Trophoblast cell (in vitro differentiated cells and primary cell): ENCODE measurements around the gene JOSD2.
A peak's percentile ranks its signal among the peaks of the same experiment; 100 is the strongest.

Experiments
- DNase-seq, 2 donors: peaks; one replicate each; pipeline ENCODE4 v3.0.0-alpha.2; 2016
- H2AFZ ChIP-seq: 2 replicates; pipeline ENCODE4 v1.6.1; 2013; ENCODE audit warnings: low read length, moderate library complexity, mild to moderate bottlenecking; ENCODE audit not compliant: insufficient read depth, poor library complexity
- H2AK5ac ChIP-seq: 2 replicates; pipeline ENCODE4 v1.6.1; 2013; ENCODE audit warnings: mild to moderate bottlenecking, low read length
- H2BK120ac ChIP-seq: 2 replicates; pipeline ENCODE4 v1.6.1; 2013; ENCODE audit warnings: low read length, mild to moderate bottlenecking, moderate library complexity; ENCODE audit not compliant: insufficient read depth, poor library complexity
- H2BK12ac ChIP-seq: 2 replicates; pipeline ENCODE4 v1.6.1; 2013; ENCODE audit warnings: mild to moderate bottlenecking, low read length, moderate library complexity
- H2BK5ac ChIP-seq: 2 replicates; pipeline ENCODE4 v1.6.1; 2013; ENCODE audit warnings: low read length, low read depth, moderate library complexity, mild to moderate bottlenecking; ENCODE audit not compliant: poor library complexity
- H3K14ac ChIP-seq: 2 replicates; pipeline ENCODE4 v1.6.1; 2013; ENCODE audit warnings: mild to moderate bottlenecking, low read length
- H3K18ac ChIP-seq: 2 replicates; pipeline ENCODE4 v1.6.1; 2013; ENCODE audit warnings: mild to moderate bottlenecking, low read length
- H3K23ac ChIP-seq: 2 replicates; pipeline ENCODE4 v1.6.1; 2013; ENCODE audit warnings: low read length
- H3K27ac ChIP-seq: 2 replicates; pipeline ENCODE4 v1.5.1; 2013; ENCODE audit warnings: low read depth, mild to moderate bottlenecking, inconsistent platforms, low read length, moderate library complexity
- H3K27me3 ChIP-seq: 2 replicates; pipeline ENCODE4 v1.6.1; 2013; ENCODE audit warnings: inconsistent platforms, mild to moderate bottlenecking, low read length, moderate library complexity; ENCODE audit not compliant: insufficient read depth
- H3K36me3 ChIP-seq, 2 experiments: 1 replicate in 1 of 2; 2 replicates in 1 of 2; pipeline ENCODE4 v1.6.1; 2013; ENCODE audit warnings: low read length in 2 of 2, mild to moderate bottlenecking in 2 of 2, moderate library complexity in 1 of 2; ENCODE audit not compliant: insufficient read depth in 2 of 2, control insufficient read depth in 1 of 2
- H3K4ac ChIP-seq: 2 replicates; pipeline ENCODE4 v1.6.1; 2013; ENCODE audit warnings: low read depth, mild to moderate bottlenecking, low read length, moderate library complexity
- H3K4me1 ChIP-seq, 2 experiments: 1 replicate in 1 of 2; 2 replicates in 1 of 2; pipeline ENCODE4 v1.6.1; 2013; ENCODE audit warnings: low read length in 2 of 2, mild to moderate bottlenecking in 2 of 2, moderate library complexity in 1 of 2; ENCODE audit not compliant: insufficient read depth in 2 of 2, control insufficient read depth in 1 of 2
- H3K4me2 ChIP-seq: 2 replicates; pipeline ENCODE4 v1.6.1; 2013; ENCODE audit warnings: inconsistent platforms, mild to moderate bottlenecking, low read length, moderate library complexity
- H3K4me3 ChIP-seq: 2 replicates; pipeline ENCODE4 v1.5.1; 2013; ENCODE audit warnings: mild to moderate bottlenecking, low read depth, low read length, inconsistent platforms
- H3K79me1 ChIP-seq: one replicate; pipeline ENCODE4 v1.6.1; 2013; ENCODE audit warnings: low read length
- H3K79me2 ChIP-seq: 2 replicates; pipeline ENCODE4 v1.6.1; 2013; ENCODE audit warnings: low read length, mild to moderate bottlenecking; ENCODE audit not compliant: control insufficient read depth, insufficient read depth, poor library complexity
- H3K9ac ChIP-seq: 2 replicates; pipeline ENCODE4 v1.6.1; 2013; ENCODE audit warnings: mild to moderate bottlenecking, low read length
- H3K9me3 ChIP-seq: 2 replicates; pipeline ENCODE4 v1.6.1; 2013; ENCODE audit warnings: low read depth, mild to moderate bottlenecking, control low read depth, inconsistent platforms, low read length; ENCODE audit not compliant: insufficient read depth
- H4K12ac ChIP-seq: 2 replicates; pipeline ENCODE4 v1.6.1; 2013; ENCODE audit warnings: low read depth, mild to moderate bottlenecking, low read length, moderate library complexity
- H4K8ac ChIP-seq: 2 replicates; pipeline ENCODE4 v1.6.1; 2013; ENCODE audit warnings: low read depth, mild to moderate bottlenecking, low read length, moderate library complexity
- H4K91ac ChIP-seq: one replicate; pipeline ENCODE4 v1.6.1; 2013; ENCODE audit warnings: low read depth, mild to moderate bottlenecking, low read length, moderate library complexity
- WGBS: extraction: QIAGEN DNeasy Blood & Tissue Kit; methylation state at CpG from one replicate; pipeline ENCODE4 v1.1.7; 2013; ENCODE audit warnings: missing lambda C conversion rate; ENCODE audit not compliant: insufficient read length, insufficient coverage; ENCODE audit errors: extremely low coverage; 5-methylcytosine and 5-hydroxymethylcytosine counted together

Gene JOSD2

GRCh38 chr19:50510700-50511068 lies 307 bp downstream of the JOSD2 start:
- Histone ChIP-seq H4K91ac (peak overlapping the region; percentile 67), H4K12ac (peak overlapping the region; percentile 76), H3K4me1 (peaks cover 9 to 11% of the 10 kb centered on the region in 2 experiments), H3K23ac (no peak overlapping the region), H3K27me3 (no peaks in the 10 kb centered on the region), H3K79me1 (peaks cover 9% of the 10 kb centered on the region), H3K9ac (peak overlapping the region; percentile 28), H2AK5ac (peak overlapping the region; percentile 28), H3K4ac (peak overlapping the region; percentile 50), H3K14ac (peak overlapping the region; percentile 58), H3K27ac (peak overlapping the region; percentile 23), H3K9me3 (peaks cover 5% of the 10 kb centered on the region), H2BK120ac (peak overlapping the region; percentile 55), H2BK12ac (no peak overlapping the region), H3K4me3 (peak overlapping the region; percentile 76), H3K36me3 (peaks cover 5% of the 10 kb centered on the region in 2 experiments), H2BK5ac (no peak overlapping the region), H3K79me2 (peaks cover 5% of the 10 kb centered on the region), H4K8ac (peak overlapping the region; percentile 58), H3K4me2 (peak overlapping the region; percentile 65), H2AFZ (peak overlapping the region; percentile 38), H3K18ac (peak overlapping the region; percentile 35)
- DNase-seq, result no peak
- no CpG with 5 or more reads among the region's 10 CpGs for WGBS

GRCh38 chr19:50510121-50510670 lies 795 bp downstream of the JOSD2 start:
- peak overlapping the region; percentile 67 for H4K91ac ChIP-seq
- H2AFZ ChIP-seq, result peak overlapping the region; percentile 38
- H2BK120ac ChIP-seq, result peak overlapping the region; percentile 9
- H3K14ac ChIP-seq, result no peak overlapping the region
- H3K18ac ChIP-seq, result no peak overlapping the region
- peak overlapping the region; percentile 58 for H4K8ac ChIP-seq
- peak overlapping the region; percentile 65 for H3K4me2 ChIP-seq
- no peak overlapping the region for H2BK5ac ChIP-seq
- WGBS, result no CpG with 5 or more reads among the region's 26 CpGs
- peaks cover 9% of the 10 kb centered on the region for H3K79me1 ChIP-seq
- H3K36me3 ChIP-seq, result peaks cover 5 to 6% of the 10 kb centered on the region in 2 experiments
- H3K4me1 ChIP-seq, result peaks cover 9 to 11% of the 10 kb centered on the region in 2 experiments
- H3K4ac ChIP-seq, result peak overlapping the region; percentile 11
- H2BK12ac ChIP-seq, result no peak overlapping the region
- no peak overlapping the region for H3K9ac ChIP-seq
- no peak overlapping the region for H3K27ac ChIP-seq
- no peak for DNase-seq
- H3K9me3 ChIP-seq, result peaks cover 5% of the 10 kb centered on the region
- peak overlapping the region; percentile 28 for H2AK5ac ChIP-seq
- peak overlapping the region; percentile 76 for H3K4me3 ChIP-seq
- peak overlapping the region; percentile 76 for H4K12ac ChIP-seq
- H3K23ac ChIP-seq, result no peak overlapping the region
- H3K27me3 ChIP-seq, result no peaks in the 10 kb centered on the region
- H3K79me2 ChIP-seq, result peaks cover 5% of the 10 kb centered on the region

- Histone ChIP-seq H3K23ac (no peak overlapping the region), H3K4me2 (no peak overlapping the region), H2AFZ (no peak overlapping the region), H4K12ac (no peak overlapping the region), H2AK5ac (no peak overlapping the region), H2BK12ac (no peak overlapping the region), H2BK5ac (no peak overlapping the region), H3K18ac (no peak overlapping the region), H3K4me3 (no peak overlapping the region), H3K79me1 (peaks cover 9% of the 10 kb centered on the region), H3K79me2 (peaks cover 5% of the 10 kb centered on the region), H4K91ac (no peak overlapping the region), H3K27me3 (no peaks in the 10 kb centered on the region), H3K36me3 (peaks cover 5 to 6% of the 10 kb centered on the region in 2 experiments), H3K9ac (no peak overlapping the region), H2BK120ac (no peak overlapping the region), H3K14ac (no peak overlapping the region), H3K4ac (no peak overlapping the region), H3K9me3 (peaks cover 3% of the 10 kb centered on the region), H4K8ac (peak overlapping the region; percentile 13), H3K4me1 (peaks cover 9 to 11% of the 10 kb centered on the region in 2 experiments), H3K27ac (no peak overlapping the region)
- WGBS, result no CpG with 5 or more reads among the region's 11 CpGs
- DNase-seq, result no peak
Observed at GRCh38 chr19:50509366-50509765, 1.6 kb downstream of the JOSD2 start.

- no peak for DNase-seq
- H3K27ac ChIP-seq, result no peak overlapping the region
- H3K36me3 ChIP-seq, result peaks cover 5 to 6% of the 10 kb centered on the region in 2 experiments
- no peak overlapping the region for H2BK12ac ChIP-seq
- H3K9me3 ChIP-seq, result no peaks in the 10 kb centered on the region
- H3K14ac ChIP-seq, result no peak overlapping the region
- no peak overlapping the region for H3K23ac ChIP-seq
- no peak overlapping the region for H3K4me3 ChIP-seq
- H2AK5ac ChIP-seq, result no peak overlapping the region
- no peak overlapping the region for H4K12ac ChIP-seq
- H3K9ac ChIP-seq, result no peak overlapping the region
- H3K4me1 ChIP-seq, result peaks cover 9 to 11% of the 10 kb centered on the region in 2 experiments
- no peak overlapping the region for H3K18ac ChIP-seq
- no peak overlapping the region for H4K91ac ChIP-seq
- no peak overlapping the region for H4K8ac ChIP-seq
- H2AFZ ChIP-seq, result no peak overlapping the region
- peaks cover 5% of the 10 kb centered on the region for H3K79me2 ChIP-seq
- H2BK120ac ChIP-seq, result no peak overlapping the region
- H3K79me1 ChIP-seq, result peaks cover 9% of the 10 kb centered on the region
- H3K27me3 ChIP-seq, result no peaks in the 10 kb centered on the region
- H2BK5ac ChIP-seq, result no peak overlapping the region
- no CpG with 5 or more reads among the region's 3 CpGs for WGBS
- H3K4me2 ChIP-seq, result no peak overlapping the region
- H3K4ac ChIP-seq, result no peak overlapping the region
Observed at GRCh38 chr19:50508843-50509190, 2.2 kb downstream of the JOSD2 start.
